LNCAP (cell line): ENCODE measurements around the gene APOC4.
A peak's percentile ranks its signal among the peaks of the same experiment; 100 is the strongest.

ENCODE experiments used
- CTCF ChIP-seq: fragments of 450-650 bp; IDR thresholded peaks from 2 replicates; pipeline ENCODE4 v1.5.1; 2017; ENCODE audit warnings: mild to moderate bottlenecking

The APOC4 gene

GRCh38 chr19:44951179-44952159 is 9.4 kb downstream of the APOC4 start:
- TF ChIP-seq CTCF = peak; percentile 69

- TF ChIP-seq CTCF = no peak
Observed at GRCh38 chr19:44954278-44954648, 12.2 kb downstream of the APOC4 start.

- no peak for TF ChIP-seq CTCF
Observed at GRCh38 chr19:44954649-44955504, 12.8 kb downstream of the APOC4 start, which contains the start of gene CLPTM1. TSS of gene CLPTM1 (plus strand) at chr19:44955380. CDS start at chr19:44955396, 16 bp downstream.

GRCh38 chr19:44955505-44956439 is 13.7 kb downstream of the APOC4 start:
- no peak for TF ChIP-seq CTCF

- TF ChIP-seq CTCF = no peak
Observed at GRCh38 chr19:44957526-44957925, 15.5 kb downstream of the APOC4 start.

GRCh38 chr19:44958090-44958489 is 16.1 kb downstream of the APOC4 start:
- no peak for TF ChIP-seq CTCF

- no peak for TF ChIP-seq CTCF
Observed at GRCh38 chr19:44959691-44960090, 17.7 kb downstream of the APOC4 start.
